ENCODE measurements around the gene SPINK9. TPM values are rescaled to one million over a fixed set of nuclear protein-coding genes. Genes with fewer than 3 reads are reported as not detected.

Gene SPINK9
- polyA plus RNA-seq, 2 of the 4 experiments (the other 2 are of a cell fraction) = not detected

GRCh38 chr5:148343603-148344487 lies 8.5 kb downstream of the SPINK9 start:
- Histone ChIP-seq H3K4me1 (no peaks in the 10 kb centered on the region), H3K9me3 (no peaks in the 10 kb centered on the region), H3K4me3 (no peak overlapping the region), H3K27ac (no peak overlapping the region), H3K4me2 (no peak overlapping the region)
- ATAC-seq = no peak
- FAIRE-seq = no peak
- TF ChIP-seq KDM1A (IDR thresholded peaks at IDR 0.05; ENCODE audit: low read depth) (no peak), POLR2AphosphoS2 (conservative IDR thresholded peaks at IDR 0.05; ENCODE audit: low read length) (no peak), MAFK (IDR thresholded peaks at IDR 0.05; ENCODE audit: partially characterized antibody) (no peak), CTCF (IDR thresholded peaks at IDR 0.05) (no peak), MYC (IDR thresholded peaks at IDR 0.05; ENCODE audit: borderline replicate concordance, low read length) (no peak), HMGXB4 (CRISPR knock-in tag; IDR thresholded peaks at IDR 0.05; ENCODE audit: borderline replicate concordance) (no peak), HDAC2 (IDR thresholded peaks at IDR 0.05) (no peak), ELK1 (IDR thresholded peaks at IDR 0.05; ENCODE audit: low read depth, low read length) (no peak), SMC3 (IDR thresholded peaks at IDR 0.05) (no peak), CBX2 (IDR thresholded peaks at IDR 0.05; ENCODE audit: borderline replicate concordance, low read depth) (no peak), CEBPB (IDR thresholded peaks at IDR 0.05) (no peak), FOSL2 (IDR thresholded peaks at IDR 0.05) (no peak), FOSL2 (CRISPR knock-in tag; IDR thresholded peaks at IDR 0.05) (no peak), ZFP36 (IDR thresholded peaks at IDR 0.05; ENCODE audit: borderline replicate concordance, partially characterized antibody) (no peak), MAX (IDR thresholded peaks at IDR 0.05) (no peak)
- WGBS (ENCODE audit: missing lambda C conversion rate) = 27% methylated on average over 7 of the region's 7 CpGs
- CTCF ChIA-PET = no interaction called here
- DNase-seq (ENCODE audit: low read depth in 1 of 2, low spot score in 1 of 2) = no peak
- POLR2A ChIA-PET = no interaction called here

GRCh38 chr5:148347706-148348105 lies 12.3 kb downstream of the SPINK9 start:
- H3K4me3 ChIP-seq = no peak overlapping the region
- 8% methylated on average over 1 of the region's 1 CpG for WGBS (ENCODE audit: missing lambda C conversion rate)
- DNase-seq (ENCODE audit: low read depth in 1 of 2, low spot score in 1 of 2) (no peak), ATAC-seq (no peak), FAIRE-seq (no peak)
- H3K27ac ChIP-seq = no peak overlapping the region
- no peaks in the 10 kb centered on the region for H3K4me1 ChIP-seq
- ChIA-PET CTCF (interaction anchor here (1.0 kb wide), 1 partner anchor 13 kb away, joined by 3 read pairs; no protein-coding TSS in a partner anchor), POLR2A (no interaction called here)
- TF ChIP-seq SREBF2 (IDR thresholded peaks at IDR 0.05) (no peak), CBX2 (IDR thresholded peaks at IDR 0.05; ENCODE audit: borderline replicate concordance, low read depth) (no peak), HOXA7 (CRISPR knock-in tag; IDR thresholded peaks at IDR 0.05) (no peak), FOSB (CRISPR knock-in tag; IDR thresholded peaks at IDR 0.05) (no peak), JUN (IDR thresholded peaks at IDR 0.05) (no peak), KDM1A (IDR thresholded peaks at IDR 0.05; ENCODE audit: low read depth) (no peak), GATA3 (IDR thresholded peaks at IDR 0.05; ENCODE audit: borderline replicate concordance) (no peak), HOXB5 (CRISPR knock-in tag; IDR thresholded peaks at IDR 0.05) (no peak), JUNB (IDR thresholded peaks at IDR 0.05) (no peak), MAFK (IDR thresholded peaks at IDR 0.05; ENCODE audit: partially characterized antibody) (no peak), HOXB13 (CRISPR knock-in tag; IDR thresholded peaks at IDR 0.05; ENCODE audit: low read depth) (no peak), EHMT2 (IDR thresholded peaks at IDR 0.05; ENCODE audit: low read depth) (no peak), ZC3H11A (IDR thresholded peaks at IDR 0.05) (no peak), HMGXB4 (CRISPR knock-in tag; IDR thresholded peaks at IDR 0.05; ENCODE audit: borderline replicate concordance) (no peak), ATOH8 (CRISPR knock-in tag; IDR thresholded peaks at IDR 0.05; ENCODE audit: low read depth) (no peak)
- H3K4me2 ChIP-seq = no peak overlapping the region
- no peaks in the 10 kb centered on the region for H3K9me3 ChIP-seq

All from A549 (cell line).